Uterus (tissue), 4 donors: ENCODE data around the gene EXOC4. TPM values are rescaled to one million over a fixed set of nuclear protein-coding genes. Genes with fewer than 3 reads are reported as not detected.

Source experiments
- DNase-seq, 2 donors: peaks; one replicate each; pipeline ENCODE4 v3.0.0-alpha.2; 2019 to 2020
- H3K27ac ChIP-seq, 2 donors: fragments of 200-600 bp; sonication (generic); 1 replicate in 1 of 2; 2 replicates in 1 of 2; pipeline ENCODE4 v1.5.1; 2016 to 2018
- H3K27me3 ChIP-seq, 2 donors: fragments of 200-600 bp; sonication (generic); one replicate each; pipeline ENCODE4 v1.5.1; 2018 to 2019; ENCODE audit warnings: control low read depth in 1 of 2
- H3K36me3 ChIP-seq, 2 donors: fragments of 200-600 bp; sonication (generic); one replicate each; pipeline ENCODE4 v1.5.1; 2019; ENCODE audit warnings: control low read depth in 1 of 2
- H3K4me1 ChIP-seq, 2 donors: fragments of 200-600 bp; sonication (generic); one replicate each; pipeline ENCODE4 v1.5.1; 2018 to 2019; ENCODE audit warnings: control low read depth in 1 of 2
- H3K4me3 ChIP-seq, 2 donors: fragments of 200-600 bp; sonication (generic); 1 replicate in 1 of 2; 2 replicates in 1 of 2; pipeline ENCODE4 v1.5.1; 2018 to 2019; ENCODE audit warnings: mild to moderate bottlenecking in 1 of 2
- H3K9me3 ChIP-seq, 2 donors: fragments of 200-600 bp; sonication (generic); one replicate each; pipeline ENCODE4 v1.5.1; 2019; ENCODE audit warnings: control low read depth in 1 of 2
- POLR2A ChIP-seq, 2 donors: fragments of 450-650 bp; IDR thresholded peaks; one replicate each; pipeline ENCODE4 v1.6.1; 2016; ENCODE audit warnings: antibody characterized with exemption in 2 of 2, mild to moderate bottlenecking in 1 of 2, moderate library complexity in 1 of 2
- intact Hi-C: fragments of 100-400 bp; cut with DNase I; formaldehyde crosslinking; loops from one replicate; pipeline ENCODE4 v1.15.1; 2023; ENCODE audit warnings: low total_unique reads
- total RNA-seq, 4 donors: library from RNA; depleted of rRNA in 3 of 4; stranded (reverse); fragments of >200 nt in 3 of 4; gene quantifications; one replicate each; pipeline versions ENCODE4 v1.1.0 to v1.2.4, GENCODE V29; 2014 to 2023
- TF ChIP-seq, protein P1 (sequence below), 4 experiments: fragments of 200-600 bp in 2 of 4; fragments of 450-650 bp in 2 of 4; sonication (generic) in 2 of 4; IDR thresholded peaks; one replicate each; pipeline ENCODE4 v1.5.1; 2016 to 2019; ENCODE audit warnings: antibody characterized with exemption in 4 of 4, mild to moderate bottlenecking in 2 of 4, moderate library complexity in 1 of 4
- donor health status: DM: yes; HTN: yes; CAD: no.

Gene EXOC4
- total RNA-seq, 4 donors from 2014 or later, result 27.2 to 126 (median 65.4) TPM

- intact Hi-C loops, result no loop called here
- no peaks in the 10 kb centered on the region for H3K9me3 ChIP-seq
- no peaks in the 10 kb centered on the region for H3K36me3 ChIP-seq
- TF ChIP-seq, protein P1, sequence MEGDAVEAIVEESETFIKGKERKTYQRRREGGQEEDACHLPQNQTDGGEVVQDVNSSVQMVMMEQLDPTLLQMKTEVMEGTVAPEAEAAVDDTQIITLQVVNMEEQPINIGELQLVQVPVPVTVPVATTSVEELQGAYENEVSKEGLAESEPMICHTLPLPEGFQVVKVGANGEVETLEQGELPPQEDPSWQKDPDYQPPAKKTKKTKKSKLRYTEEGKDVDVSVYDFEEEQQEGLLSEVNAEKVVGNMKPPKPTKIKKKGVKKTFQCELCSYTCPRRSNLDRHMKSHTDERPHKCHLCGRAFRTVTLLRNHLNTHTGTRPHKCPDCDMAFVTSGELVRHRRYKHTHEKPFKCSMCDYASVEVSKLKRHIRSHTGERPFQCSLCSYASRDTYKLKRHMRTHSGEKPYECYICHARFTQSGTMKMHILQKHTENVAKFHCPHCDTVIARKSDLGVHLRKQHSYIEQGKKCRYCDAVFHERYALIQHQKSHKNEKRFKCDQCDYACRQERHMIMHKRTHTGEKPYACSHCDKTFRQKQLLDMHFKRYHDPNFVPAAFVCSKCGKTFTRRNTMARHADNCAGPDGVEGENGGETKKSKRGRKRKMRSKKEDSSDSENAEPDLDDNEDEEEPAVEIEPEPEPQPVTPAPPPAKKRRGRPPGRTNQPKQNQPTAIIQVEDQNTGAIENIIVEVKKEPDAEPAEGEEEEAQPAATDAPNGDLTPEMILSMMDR (IDR thresholded peaks at IDR 0.05), result no peak
- no peak for TF ChIP-seq POLR2A (IDR thresholded peaks at IDR 0.05)
- H3K4me1 ChIP-seq, result no peaks in the 10 kb centered on the region
- no peak overlapping the region for H3K27ac ChIP-seq
- no peak overlapping the region for H3K4me3 ChIP-seq
- DNase-seq, result no peak
- H3K27me3 ChIP-seq, result no peaks in the 10 kb centered on the region
These were observed 338.9 kb downstream of the EXOC4 start for GRCh38 chr7:133591704-133592340.

DNA sequence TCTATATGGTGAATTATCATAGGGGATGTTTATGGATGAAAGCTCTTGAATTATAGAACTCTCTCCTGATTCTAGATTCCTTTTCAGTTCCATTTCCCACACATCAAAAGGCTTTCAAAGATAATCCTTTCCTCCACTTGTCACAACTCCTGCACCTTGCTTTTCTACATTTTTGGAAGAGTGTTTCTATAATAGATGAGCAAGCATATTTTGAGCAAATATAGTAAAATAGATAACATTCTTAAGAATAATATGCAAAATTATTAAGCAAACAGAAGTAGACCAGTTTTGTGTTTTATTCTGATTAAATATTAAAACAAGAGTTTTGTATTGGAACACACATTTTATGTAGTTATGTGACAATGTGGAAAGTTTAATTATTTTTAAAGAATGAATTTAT is 340.7 kb downstream of the EXOC4 start:
- DNase-seq, result no peak
- Histone ChIP-seq H3K27ac (no peak overlapping the region), H3K27me3 (no peaks in the 10 kb centered on the region), H3K9me3 (no peaks in the 10 kb centered on the region), H3K4me1 (no peaks in the 10 kb centered on the region), H3K4me3 (no peak overlapping the region), H3K36me3 (no peaks in the 10 kb centered on the region)
- intact Hi-C loops, result no loop called here
- TF ChIP-seq POLR2A (IDR thresholded peaks at IDR 0.05), result no peak
- TF ChIP-seq, protein P1 (IDR thresholded peaks at IDR 0.05), result no peak

DNA sequence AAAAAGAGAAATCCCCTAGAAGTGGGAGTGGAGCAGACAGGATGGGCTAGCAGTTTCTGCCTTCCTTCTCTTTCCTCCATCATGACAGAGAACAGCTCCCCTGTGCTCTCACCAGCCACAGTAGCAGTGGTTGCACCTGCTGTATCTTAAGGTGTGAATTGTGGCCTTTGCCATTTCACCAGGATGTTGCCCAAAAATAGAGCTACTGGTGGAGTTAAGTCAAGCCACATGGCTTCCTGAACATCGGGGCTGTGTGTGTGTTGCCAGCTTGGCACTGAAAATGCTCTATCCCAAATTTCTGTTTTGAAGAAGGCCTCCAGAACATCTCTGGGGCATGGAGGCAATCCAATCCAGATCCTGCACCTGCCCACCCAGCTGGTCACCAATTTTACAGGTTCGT is 348.7 kb downstream of the EXOC4 start:
- Histone ChIP-seq H3K27ac (no peak overlapping the region), H3K36me3 (no peaks in the 10 kb centered on the region), H3K27me3 (no peaks in the 10 kb centered on the region), H3K4me1 (no peaks in the 10 kb centered on the region), H3K9me3 (no peaks in the 10 kb centered on the region), H3K4me3 (no peak overlapping the region)
- intact Hi-C loops, result no loop called here
- no peak for TF ChIP-seq POLR2A (IDR thresholded peaks at IDR 0.05)
- TF ChIP-seq, protein P1 (IDR thresholded peaks at IDR 0.05), result no peak
- no peak for DNase-seq

GRCh38 chr7:133602291-133602690 is 349.4 kb downstream of the EXOC4 start:
- no peak overlapping the region for H3K27ac ChIP-seq
- H3K4me3 ChIP-seq, result no peak overlapping the region
- no peaks in the 10 kb centered on the region for H3K36me3 ChIP-seq
- H3K9me3 ChIP-seq, result no peaks in the 10 kb centered on the region
- TF ChIP-seq, protein P1 (IDR thresholded peaks at IDR 0.05), result no peak
- no peak for TF ChIP-seq POLR2A (IDR thresholded peaks at IDR 0.05)
- no peak for DNase-seq
- no peaks in the 10 kb centered on the region for H3K4me1 ChIP-seq
- intact Hi-C loops, result no loop called here
- H3K27me3 ChIP-seq, result no peaks in the 10 kb centered on the region

GRCh38 chr7:133606991-133607390 is 354.1 kb downstream of the EXOC4 start:
- Histone ChIP-seq H3K4me3 (no peak overlapping the region), H3K27ac (no peak overlapping the region), H3K9me3 (no peaks in the 10 kb centered on the region), H3K36me3 (no peaks in the 10 kb centered on the region), H3K4me1 (no peaks in the 10 kb centered on the region), H3K27me3 (no peaks in the 10 kb centered on the region)
- DNase-seq, result no peak
- intact Hi-C loops, result no loop called here
- TF ChIP-seq POLR2A (IDR thresholded peaks at IDR 0.05), result no peak
- TF ChIP-seq, protein P1 (IDR thresholded peaks at IDR 0.05), result no peak
